Loucy (cell line): ENCODE results near the gene ATG4D.

Experiments
- H2AFZ ChIP-seq: fragments of 200-600 bp; sonication (generic); 2 replicates; pipeline ENCODE4 v1.6.0; 2016; ENCODE audit warnings: antibody characterized with exemption, mild to moderate bottlenecking, low read length, moderate library complexity
- H3F3A ChIP-seq: fragments of 200-600 bp; 2 replicates; pipeline ENCODE4 v1.6.0; 2016; ENCODE audit warnings: antibody characterized with exemption, low read depth, mild to moderate bottlenecking
- H3K27me3 ChIP-seq: fragments of 200-600 bp; sonication (generic); 2 replicates; pipeline ENCODE4 v1.6.1; 2014; ENCODE audit warnings: low read length, mild to moderate bottlenecking; ENCODE audit not compliant: insufficient read depth, poor library complexity, severe bottlenecking
- H3K36me3 ChIP-seq: fragments of 200-600 bp; sonication (generic); 2 replicates; pipeline ENCODE4 v1.6.1; 2016; ENCODE audit warnings: low read length; ENCODE audit not compliant: insufficient read depth
- H3K4me1 ChIP-seq: fragments of 200-600 bp; sonication (generic); 2 replicates; pipeline ENCODE4 v1.5.1; 2014; ENCODE audit warnings: low read length, mild to moderate bottlenecking; ENCODE audit not compliant: insufficient read depth, poor library complexity, severe bottlenecking
- H3K4me2 ChIP-seq: fragments of 200-600 bp; sonication (generic); 2 replicates; pipeline ENCODE4 v1.6.0; 2014; ENCODE audit warnings: antibody characterized with exemption, low read length, low read depth, mild to moderate bottlenecking; ENCODE audit not compliant: poor library complexity, severe bottlenecking
- H3K4me3 ChIP-seq: fragments of 200-600 bp; sonication (generic); 2 replicates; pipeline ENCODE4 v1.5.1; 2014; ENCODE audit warnings: low read length, mild to moderate bottlenecking, mixed read lengths; ENCODE audit not compliant: poor library complexity, severe bottlenecking
- H3K79me2 ChIP-seq: fragments of 200-600 bp; sonication (generic); 2 replicates; pipeline ENCODE4 v1.6.1; 2014; ENCODE audit warnings: low read length; ENCODE audit not compliant: insufficient read depth
- H3K9ac ChIP-seq: fragments of 200-600 bp; sonication (generic); 2 replicates; pipeline ENCODE4 v1.6.0; 2014; ENCODE audit warnings: mild to moderate bottlenecking, low read depth, low read length, moderate library complexity; ENCODE audit not compliant: poor library complexity, severe bottlenecking
- H3K9me2 ChIP-seq: fragments of 200-600 bp; sonication (generic); replicated peaks from 2 replicates; pipeline ENCODE4 v1.6.1; 2016; ENCODE audit warnings: low read depth, low read length, mixed read lengths
- H3K9me3 ChIP-seq: fragments of 200-600 bp; sonication (generic); 2 replicates; pipeline ENCODE4 v1.6.1; 2014; ENCODE audit warnings: mild to moderate bottlenecking, antibody characterized with exemption, low read length, low read depth; ENCODE audit not compliant: insufficient read depth
- H4K20me1 ChIP-seq: fragments of 200-600 bp; sonication (generic); 2 replicates; pipeline ENCODE4 v1.6.0; 2014; ENCODE audit warnings: antibody characterized with exemption, low read length, mild to moderate bottlenecking; ENCODE audit not compliant: insufficient read depth, poor library complexity, severe bottlenecking
- CTCF ChIP-seq: fragments of 200-600 bp; sonication (generic); conservative IDR thresholded peaks from 2 replicates; pipeline ENCODE4 v1.5.1; 2014; ENCODE audit warnings: mild to moderate bottlenecking, antibody characterized with exemption, low read length
- EZH2phosphoT487 ChIP-seq: fragments of 200-600 bp; IDR thresholded peaks from 2 replicates; pipeline ENCODE4 v1.6.1; 2018; ENCODE audit warnings: antibody characterized with exemption, mild to moderate bottlenecking, moderate library complexity, borderline replicate concordance

The ATG4D gene

GRCh38 chr19:10544753-10545251 is 1.1 kb downstream of the ATG4D start:
- Histone ChIP-seq H3F3A (peaks cover 5% of the 10 kb centered on the region), H3K4me2 (peak overlapping the region; percentile 92), H3K36me3 (peaks cover 19% of the 10 kb centered on the region; the same call in 1 of the 2 replicates), H3K4me1 (peaks cover 21% of the 10 kb centered on the region), H3K4me3 (peak overlapping the region; percentile 95), H2AFZ (no peak overlapping the region), H3K9me3 (no peaks in the 10 kb centered on the region), H3K27me3 (peaks cover 6% of the 10 kb centered on the region), H3K79me2 (peaks cover 56% of the 10 kb centered on the region), H4K20me1 (peaks cover 20% of the 10 kb centered on the region), H3K9me2 (no peaks in the 10 kb centered on the region), H3K9ac (peak overlapping the region; percentile 99)
- TF ChIP-seq CTCF: no peak
- TF ChIP-seq EZH2phosphoT487: no peak

- peak overlapping the region; percentile 39 for H3K9ac ChIP-seq
- peaks cover 6% of the 10 kb centered on the region for H3K27me3 ChIP-seq
- TF ChIP-seq EZH2phosphoT487: no peak
- TF ChIP-seq CTCF: no peak
- peaks cover 29% of the 10 kb centered on the region for H3K4me1 ChIP-seq
- peak overlapping the region; percentile 32 for H3K4me3 ChIP-seq
- H3K79me2 ChIP-seq: peaks cover 73% of the 10 kb centered on the region
- no peaks in the 10 kb centered on the region for H3K9me3 ChIP-seq
- H3K4me2 ChIP-seq: peak overlapping the region; percentile 57
- peaks cover 20% of the 10 kb centered on the region for H4K20me1 ChIP-seq
- H3K36me3 ChIP-seq: peaks cover 38% of the 10 kb centered on the region; the same call in 1 of the 2 replicates
- no peaks in the 10 kb centered on the region for H3K9me2 ChIP-seq
- peaks cover 5% of the 10 kb centered on the region for H3F3A ChIP-seq
- H2AFZ ChIP-seq: no peak overlapping the region
Observed at GRCh38 chr19:10546817-10547216, 3.1 kb downstream of the ATG4D start.

GRCh38 chr19:10548746-10549276 is 5.1 kb downstream of the ATG4D start:
- H3K4me2 ChIP-seq: no peak overlapping the region
- no peak overlapping the region for H3K9ac ChIP-seq
- no peaks in the 10 kb centered on the region for H3K9me3 ChIP-seq
- TF ChIP-seq EZH2phosphoT487 (no peak), CTCF (no peak)
- H4K20me1 ChIP-seq: peaks cover 20% of the 10 kb centered on the region
- H3K4me3 ChIP-seq: no peak overlapping the region
- H3K27me3 ChIP-seq: peaks cover 6% of the 10 kb centered on the region
- H3F3A ChIP-seq: peaks cover 19% of the 10 kb centered on the region
- peaks cover 53% of the 10 kb centered on the region; the same call in 1 of the 2 replicates for H3K36me3 ChIP-seq
- H3K79me2 ChIP-seq: peaks cover 77% of the 10 kb centered on the region
- H3K9me2 ChIP-seq: no peaks in the 10 kb centered on the region
- H3K4me1 ChIP-seq: peaks cover 44% of the 10 kb centered on the region
- no peak overlapping the region for H2AFZ ChIP-seq
